HG03025 (cell line): ENCODE results near the gene LRRFIP1.
"Not testable (repeated sequence)": the region's sequence is repeated elsewhere in the genome, so short reads cannot be mapped to it uniquely, and the experiment has no call there.

Source experiments
- ATAC-seq: cut with Tn5 transposase; IDR thresholded peaks from one replicate; pipeline ENCODE4 v1.9.1; 2021; ENCODE audit warnings: mild to moderate bottlenecking, moderate library complexity; ENCODE audit not compliant: unreplicated experiment, low FRiP score

The LRRFIP1 gene

DNA sequence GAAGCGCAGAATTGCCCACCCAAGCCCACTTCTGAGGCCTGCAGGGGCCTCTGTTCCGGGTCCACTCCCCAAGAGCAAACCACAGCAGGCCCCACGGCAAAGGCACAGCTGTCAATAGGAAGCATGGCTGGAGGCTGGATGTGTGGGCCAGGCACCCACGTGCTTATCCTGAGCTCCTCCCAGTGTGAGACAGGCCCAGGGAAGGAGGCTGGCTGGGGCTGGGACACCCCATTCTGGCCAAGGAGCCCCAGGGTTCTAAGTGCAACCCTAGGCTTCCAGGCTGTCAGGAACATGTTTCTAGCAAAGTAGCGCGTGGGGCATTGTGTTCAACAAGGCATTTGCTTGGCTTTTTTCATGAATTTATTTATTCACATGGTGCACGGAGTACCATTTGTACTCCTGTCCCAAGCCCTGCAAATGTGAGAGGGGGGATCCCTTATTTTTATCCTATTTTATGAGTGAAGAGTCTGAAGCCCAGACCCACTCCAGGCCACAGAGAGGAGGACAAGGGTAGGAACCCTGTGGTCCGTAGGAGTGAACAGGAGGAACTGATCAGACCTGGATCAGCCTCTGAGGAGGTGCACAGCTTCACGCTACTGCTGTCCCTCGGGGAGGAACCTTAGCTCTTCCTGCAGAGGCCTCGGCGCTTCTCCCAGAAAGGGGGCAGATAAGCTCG, 30.7 kb upstream of the LRRFIP1 start:
- ATAC-seq = no peak

DNA sequence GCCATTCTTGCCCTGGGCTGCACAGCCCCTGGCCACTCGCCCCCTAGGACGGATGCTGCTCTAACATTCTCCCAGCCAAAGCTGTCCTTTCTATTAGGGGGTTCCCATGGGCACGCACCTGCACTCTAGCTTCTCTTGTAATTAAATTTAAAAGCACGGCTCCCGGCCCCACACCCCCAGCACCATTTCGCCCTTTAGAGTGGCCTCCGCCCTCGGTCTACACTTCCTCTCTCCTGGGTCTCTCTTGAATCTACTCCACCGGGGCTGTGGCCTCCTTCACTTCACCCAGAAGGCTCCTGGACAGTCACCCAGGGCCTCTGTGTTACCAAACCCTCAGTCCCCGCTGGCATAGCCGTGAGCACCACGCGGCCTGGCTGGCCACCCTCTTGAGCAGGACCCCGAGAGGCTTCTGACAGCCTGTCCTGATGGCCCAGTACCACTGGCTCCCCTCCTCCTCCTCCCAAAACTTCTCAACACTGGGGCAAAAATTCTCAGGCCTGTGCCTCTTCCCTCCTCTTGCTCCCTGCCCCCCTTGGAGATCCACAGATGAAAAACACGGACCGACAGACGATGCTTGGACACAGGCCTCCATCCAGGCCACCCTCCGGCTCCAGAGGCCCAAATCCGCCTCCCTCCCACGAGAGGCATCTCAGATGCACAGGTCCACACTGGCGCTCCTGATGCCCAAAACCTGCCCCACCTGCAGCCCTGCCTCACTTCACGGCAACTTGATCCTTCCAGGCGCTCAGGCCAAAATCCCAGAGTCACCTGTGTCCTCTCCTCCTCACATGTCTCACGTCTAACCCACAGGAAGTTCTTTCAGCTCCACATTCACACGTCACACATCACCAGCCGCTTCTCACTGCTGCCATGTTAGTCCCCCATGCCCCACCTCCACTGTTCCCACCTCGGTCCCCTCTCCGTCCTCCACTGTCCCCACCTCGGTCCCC, 29.9 kb upstream of the LRRFIP1 start:
- ATAC-seq = no peak

DNA sequence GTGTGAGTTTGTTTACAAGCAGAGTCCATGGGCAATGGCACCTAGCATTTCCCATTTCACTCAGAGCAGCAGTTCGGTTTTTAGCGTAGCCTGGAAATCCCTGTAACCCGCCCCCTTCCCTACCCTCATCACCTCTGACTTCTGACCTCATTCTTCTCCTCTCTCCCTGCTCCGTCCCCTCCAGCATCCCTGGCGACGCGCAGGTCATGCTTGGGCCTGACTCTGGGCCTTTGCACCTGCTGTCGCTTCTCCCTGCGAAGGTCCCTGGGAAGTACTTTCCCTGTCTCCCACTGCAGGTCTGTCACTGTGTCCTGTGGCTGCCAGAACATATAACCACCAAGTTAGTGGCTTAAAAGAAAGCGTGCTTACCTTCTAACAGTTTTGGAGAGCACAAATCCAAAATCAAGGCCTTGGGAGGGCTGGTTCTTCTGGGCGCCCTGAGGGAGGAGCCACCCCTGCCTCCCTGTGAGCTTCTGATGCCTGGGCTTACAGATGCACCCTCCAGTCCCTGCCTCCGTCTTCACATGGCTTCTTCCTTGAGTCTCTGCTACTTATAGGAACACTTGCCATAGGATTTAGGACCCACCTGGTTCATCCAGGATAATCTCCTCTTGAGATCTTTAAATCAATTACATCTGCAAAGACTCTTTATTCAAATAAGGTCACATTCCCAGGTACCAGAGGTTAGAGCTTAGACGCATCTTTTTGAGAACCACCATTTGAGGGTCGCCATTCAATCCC, 28.7 kb upstream of the LRRFIP1 start:
- ATAC-seq = no peak

DNA sequence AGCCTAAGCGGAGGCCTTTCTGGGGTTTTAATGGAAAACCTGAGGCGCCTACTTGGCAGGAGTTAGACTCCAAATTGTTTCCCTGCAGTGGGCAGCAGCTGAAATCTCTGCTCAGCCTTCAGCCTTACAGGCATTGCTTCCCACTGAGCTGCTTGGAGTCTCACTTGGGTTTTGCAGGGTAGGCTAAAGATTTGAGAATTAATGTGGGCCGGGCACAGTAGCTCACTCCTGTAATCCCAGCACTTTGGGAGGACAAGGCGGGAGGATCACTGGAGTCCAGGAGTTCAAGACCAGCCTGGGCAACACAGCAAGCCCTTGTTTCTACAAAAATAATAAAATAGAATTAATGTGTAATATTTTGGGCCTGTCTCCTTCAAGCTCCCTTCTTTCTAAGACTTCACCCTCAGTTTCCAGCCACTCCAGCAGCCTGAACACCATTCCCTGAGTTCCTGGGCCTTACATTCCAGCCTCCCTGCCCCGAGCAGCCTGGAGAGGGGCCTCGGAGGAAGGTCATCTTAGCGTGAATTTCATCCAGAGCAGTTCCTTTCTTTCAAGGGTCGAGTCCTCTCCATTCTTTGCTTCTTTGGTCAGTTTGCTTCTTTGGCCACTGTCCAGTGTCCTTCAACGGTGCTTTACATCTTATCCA, 27.8 kb upstream of the LRRFIP1 start:
- ATAC-seq = no peak

DNA sequence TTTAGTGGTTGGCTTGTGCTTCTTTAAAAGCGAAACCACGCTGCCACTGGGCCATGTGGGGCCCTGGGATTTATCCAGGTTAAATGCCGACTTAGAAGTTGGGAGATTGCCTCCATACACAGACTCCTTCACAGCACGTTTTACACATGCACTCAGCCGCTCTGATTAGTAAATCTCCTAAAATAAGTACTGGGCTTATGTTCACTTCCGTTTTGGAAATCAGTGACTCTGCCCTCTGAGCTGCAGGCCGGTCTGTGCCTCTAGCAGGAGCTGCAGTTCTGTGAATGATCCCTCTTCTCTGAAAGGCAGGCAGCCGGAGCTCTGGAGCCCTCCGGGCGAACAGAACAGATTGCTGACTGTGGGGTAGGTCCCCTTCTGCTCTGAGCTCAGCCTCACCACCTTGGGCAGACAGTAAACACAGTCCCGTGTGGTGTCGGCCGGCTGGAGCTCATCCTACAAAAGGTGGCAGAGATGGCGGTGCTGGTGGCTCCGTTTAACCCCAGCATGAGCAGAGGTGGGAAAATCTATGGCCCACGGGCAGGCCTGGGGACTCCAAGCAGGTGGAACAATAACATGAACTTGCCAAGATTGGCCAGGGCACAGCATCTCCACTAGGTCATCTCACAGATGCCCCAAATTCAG, 27.1 kb upstream of the LRRFIP1 start:
- no peak for ATAC-seq

DNA sequence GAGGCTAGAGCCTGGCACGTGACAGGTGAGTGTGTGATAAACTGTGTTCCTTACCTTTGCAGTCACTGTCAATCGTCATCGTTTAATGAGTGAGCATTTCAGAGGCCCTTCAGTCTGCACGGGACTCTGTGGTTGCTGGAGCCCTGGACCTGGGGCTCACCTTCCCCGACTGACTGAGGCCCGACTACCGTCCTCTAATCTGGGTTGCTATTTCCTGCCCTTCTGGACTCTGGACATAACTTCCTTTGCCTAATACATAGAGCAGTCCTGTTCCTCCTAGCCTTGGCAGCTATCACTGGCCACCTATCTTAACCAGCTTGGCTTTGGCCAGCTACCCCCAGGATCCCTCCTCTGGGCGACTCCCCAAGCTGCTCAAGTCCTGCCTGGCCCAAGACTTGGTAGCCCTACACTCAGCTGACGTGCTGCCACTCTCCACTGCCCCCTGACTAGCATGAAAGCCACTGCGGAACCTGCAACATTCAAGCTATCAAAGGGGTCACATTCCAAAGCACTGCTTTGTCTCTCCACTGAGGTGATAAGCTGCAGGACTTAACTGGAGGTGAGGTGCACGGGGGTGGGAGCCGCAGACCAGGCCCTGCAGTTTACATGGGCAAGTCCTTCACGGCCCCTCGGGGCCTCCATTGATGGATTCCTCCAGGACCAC, 25.8 kb upstream of the LRRFIP1 start:
- ATAC-seq = no peak

DNA sequence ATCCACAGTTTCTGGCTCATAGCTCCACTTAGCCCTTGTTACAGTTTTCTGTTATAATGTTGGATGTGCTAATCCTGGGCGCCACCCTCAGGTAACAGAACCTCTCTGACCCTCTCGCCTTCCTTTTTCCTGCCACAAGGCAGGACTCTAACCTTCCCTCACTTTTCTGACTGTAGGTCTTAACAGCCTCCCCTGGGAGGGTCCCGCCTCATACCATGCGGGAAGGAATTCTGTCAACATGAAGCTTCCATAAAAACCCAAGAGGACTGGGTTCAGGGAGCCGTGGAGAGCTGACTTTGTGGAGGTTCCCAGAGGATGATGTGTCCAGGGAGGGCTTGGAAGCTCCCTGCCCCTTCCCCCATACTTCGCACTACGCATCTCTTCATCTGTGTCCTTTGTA, 25.0 kb upstream of the LRRFIP1 start:
- ATAC-seq = no peak

DNA sequence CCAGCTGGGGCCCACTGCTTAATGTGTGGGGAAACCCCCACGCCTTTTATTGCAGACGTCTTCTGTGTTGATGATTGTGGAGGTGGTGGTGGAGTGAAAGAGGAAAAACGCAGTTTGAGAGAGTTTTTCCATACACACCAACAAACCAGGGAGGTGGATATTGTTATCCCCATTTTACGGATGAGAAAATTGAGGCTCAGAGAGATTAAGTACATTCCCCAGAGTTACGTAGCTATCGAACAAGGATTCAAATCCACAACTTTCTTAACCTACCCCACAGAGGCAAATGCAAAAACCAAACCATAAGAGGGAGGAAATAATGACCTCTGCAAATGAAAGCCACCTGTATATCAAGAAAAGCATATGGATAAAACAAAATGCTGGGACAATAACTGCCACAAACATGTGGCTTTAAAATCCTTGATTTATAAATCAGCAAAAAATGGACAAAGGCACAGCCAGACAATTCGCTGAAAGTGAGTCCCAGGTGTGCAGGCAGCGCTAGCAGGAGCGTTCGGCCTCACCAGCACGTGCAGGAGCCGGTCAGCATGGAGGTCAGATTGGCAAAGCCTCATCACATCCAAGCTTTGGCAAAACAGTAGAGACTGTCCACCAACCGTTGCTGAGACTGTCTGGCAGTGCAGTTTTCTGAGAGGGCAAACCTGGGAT, 24.2 kb upstream of the LRRFIP1 start:
- ATAC-seq = no peak

DNA sequence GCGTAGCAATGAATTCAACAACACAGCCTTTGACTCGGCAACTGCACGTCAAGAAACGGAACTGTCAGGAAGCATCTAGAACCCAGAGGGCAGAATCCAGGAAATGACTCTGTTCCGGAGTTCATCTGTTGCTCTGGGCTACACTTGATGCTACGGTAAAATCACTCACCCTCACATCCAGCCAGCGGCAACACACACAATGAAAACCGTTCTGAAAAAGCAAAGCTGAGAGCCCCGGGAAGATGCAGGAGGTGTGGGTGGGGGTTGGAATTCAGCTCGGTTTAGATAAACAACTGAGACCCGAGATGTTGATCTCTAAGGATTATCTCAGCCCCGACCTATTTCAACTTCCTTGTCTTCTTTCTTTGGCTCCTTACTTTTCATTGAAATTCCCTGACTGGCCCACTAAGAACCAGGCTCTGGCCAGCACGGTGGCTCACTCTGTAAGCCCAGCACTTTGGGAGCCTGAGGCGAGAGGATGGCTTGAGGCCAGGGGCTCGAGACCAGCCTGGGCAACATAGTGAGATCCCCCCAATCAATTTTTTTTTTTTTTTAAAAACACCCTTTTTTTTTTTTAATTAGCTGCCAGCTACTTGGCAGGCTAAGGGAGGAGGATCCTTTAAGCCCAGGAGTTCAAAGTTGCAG, 23.5 kb upstream of the LRRFIP1 start:
- ATAC-seq = no peak

DNA sequence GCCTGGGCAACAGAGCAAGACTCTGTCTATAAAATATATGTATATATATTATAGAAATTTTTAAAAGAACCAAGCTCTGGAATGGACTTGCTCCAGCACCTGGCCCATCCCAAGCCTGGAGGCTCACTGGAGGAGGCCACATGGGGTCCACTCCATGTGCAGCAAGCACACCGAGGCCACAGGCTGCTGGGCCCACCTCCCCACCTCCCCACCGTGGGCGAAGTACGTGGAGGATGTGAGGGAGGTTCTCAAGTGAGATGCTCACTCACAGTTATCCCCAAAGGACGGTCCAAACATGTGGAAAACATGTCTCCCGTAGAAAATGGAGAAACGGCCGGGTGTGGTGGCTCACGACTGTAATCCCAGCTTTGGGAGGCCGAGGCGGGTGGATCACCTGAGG, 23.0 kb upstream of the LRRFIP1 start:
- ATAC-seq = no peak

DNA sequence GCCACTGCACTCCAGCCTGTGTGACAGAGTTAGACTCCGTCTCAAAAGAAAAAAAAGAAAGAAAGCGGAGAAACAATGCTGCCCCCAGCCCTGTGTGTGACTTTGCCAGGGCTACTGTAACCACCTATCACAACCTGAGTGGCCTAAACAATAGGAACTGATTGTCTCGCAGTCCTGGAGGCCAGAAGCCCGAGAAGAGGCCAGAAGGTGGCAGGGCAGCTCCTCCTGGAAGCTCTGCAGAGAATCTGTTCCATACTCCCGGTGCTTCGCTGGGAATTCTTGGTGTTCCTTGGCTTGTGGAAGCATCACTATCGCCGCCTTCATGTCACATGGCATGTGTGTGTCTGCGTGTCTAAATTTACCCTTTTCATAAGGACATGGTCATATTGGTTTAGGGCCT, 22.4 kb upstream of the LRRFIP1 start:
- ATAC-seq = no peak

DNA sequence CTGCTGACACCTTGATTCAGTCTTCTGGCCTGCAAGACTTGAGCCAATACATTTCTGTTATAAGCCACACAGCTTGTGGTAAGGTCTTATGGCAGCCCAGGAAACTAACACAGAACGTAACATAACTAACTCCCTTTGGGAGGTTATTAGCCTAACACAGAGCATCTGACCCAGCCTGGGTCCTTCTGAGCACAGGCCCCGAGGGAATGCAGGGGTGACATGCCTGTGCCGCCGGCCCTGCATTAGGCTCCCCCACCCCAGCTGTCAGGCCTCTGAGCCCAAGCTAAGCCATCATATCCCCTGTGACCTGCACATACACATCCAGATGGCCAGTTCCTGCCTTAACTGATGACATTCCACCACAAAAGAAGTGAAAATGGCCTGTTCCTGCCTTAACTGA, 20.9 kb upstream of the LRRFIP1 start:
- not testable (repeated sequence) for ATAC-seq

DNA sequence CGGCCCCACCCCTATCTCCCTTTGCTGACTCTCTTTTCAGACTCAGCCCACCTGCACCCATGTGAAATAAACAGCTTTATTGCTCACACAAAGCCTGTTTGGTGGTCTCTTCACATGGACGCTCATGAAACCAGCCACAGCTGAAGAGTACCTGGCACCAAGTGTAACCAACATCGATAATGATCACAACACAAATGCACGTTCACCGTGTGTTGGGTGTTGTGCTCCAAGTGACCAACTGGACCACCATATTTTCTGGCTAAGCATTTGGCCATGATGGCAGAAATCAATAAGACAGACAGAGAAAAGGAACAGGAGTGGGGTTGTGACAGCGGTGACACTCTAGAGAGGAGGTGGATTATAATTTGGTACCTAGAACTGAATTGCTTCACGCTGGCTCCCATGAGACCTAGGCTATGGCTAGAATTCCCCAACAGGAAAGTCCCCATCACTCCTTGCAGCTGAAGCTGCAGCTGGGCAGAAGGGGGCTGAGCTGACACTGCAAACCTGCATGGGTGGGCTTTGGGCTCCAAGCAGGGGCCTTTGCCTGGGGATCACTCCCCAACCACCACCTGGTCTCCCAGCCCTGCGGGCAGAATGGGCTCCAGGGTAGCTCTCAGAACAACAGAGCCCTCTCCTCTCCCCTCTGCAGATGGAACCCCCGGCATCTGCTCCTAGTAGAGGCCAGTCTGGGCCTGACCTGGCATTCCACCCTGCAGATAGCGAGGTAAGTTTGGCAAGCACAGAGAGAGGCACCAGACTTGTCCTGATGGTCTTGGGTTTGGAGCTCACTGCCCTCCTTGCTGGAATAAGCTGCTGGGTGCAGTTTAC, 14.6 kb upstream of the LRRFIP1 start:
- ATAC-seq = no peak

DNA sequence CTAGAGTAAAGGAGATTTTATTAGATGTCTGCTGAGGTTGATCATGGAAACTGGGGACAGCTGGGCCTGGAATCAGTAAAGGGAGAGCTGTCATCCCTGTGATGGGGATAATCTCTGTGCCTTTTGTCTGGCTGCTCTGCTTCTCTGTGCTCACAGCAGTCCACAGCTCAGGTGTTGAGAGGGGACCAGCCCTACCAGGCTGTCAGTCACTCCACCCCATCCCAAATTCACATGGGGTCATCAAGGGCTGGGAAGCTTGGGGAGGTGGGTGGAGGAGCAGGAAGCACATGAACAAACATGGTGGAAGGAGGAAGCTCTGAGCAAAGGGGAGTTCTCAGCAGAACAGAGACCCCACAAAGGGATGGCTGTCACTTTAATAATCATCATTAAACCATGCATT, 13.7 kb upstream of the LRRFIP1 start:
- no peak for ATAC-seq

DNA sequence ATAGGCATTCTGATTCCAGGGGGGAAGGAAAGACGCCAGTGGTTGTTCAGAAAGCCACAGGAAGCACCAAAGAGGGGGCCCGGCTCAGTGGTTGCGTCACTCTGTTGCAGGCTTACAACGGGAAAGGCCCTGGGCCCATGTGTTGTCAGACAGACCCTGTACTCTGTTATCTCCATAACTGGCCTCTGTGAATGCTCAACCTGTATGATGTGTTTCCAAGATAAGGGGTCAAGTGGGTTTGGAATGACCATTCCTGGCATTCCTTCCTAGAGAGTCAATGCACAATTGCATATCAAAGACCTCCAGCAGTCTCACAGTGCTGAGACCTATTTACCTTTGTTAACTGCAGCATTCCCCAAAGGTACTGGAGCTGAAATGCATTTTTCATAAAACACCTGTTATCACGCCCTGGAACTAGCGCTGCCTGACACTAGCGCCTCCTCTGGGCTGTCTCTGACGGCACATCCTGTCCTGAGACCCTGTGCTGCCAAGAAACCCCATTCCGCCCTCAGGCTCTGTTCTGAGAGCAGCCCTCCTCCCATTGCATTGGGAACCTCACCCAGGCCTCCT, 13.2 kb upstream of the LRRFIP1 start:
- ATAC-seq = no peak

DNA sequence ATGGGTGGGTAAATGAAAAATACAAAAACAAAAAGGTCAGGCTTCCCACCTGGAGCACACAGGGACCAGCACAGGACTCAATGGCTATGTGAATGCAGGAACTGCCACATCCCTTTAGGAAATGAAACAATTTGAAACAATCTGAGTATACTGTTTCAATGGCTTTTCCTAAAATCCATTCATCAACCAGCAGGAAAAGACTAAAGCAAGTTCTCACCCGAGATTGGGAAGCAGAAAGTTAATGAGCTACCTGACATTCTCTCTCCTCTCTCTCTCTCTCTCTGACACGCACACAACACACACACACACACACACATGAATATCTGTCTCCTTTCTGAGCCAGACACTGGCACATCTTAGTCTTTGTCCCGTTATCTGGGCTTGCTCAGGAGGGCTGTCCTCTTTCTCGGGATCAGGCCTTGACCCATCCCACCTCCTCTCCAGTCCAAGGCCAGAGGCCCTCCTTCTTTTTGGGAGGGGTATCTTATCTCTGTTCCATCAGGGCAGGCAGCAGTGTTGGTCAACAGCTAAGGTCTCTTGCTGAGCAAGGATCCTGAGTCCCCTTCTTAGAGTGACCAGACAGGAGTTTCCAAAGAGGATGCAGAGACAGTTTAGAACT, 11.6 kb upstream of the LRRFIP1 start:
- ATAC-seq = no peak

DNA sequence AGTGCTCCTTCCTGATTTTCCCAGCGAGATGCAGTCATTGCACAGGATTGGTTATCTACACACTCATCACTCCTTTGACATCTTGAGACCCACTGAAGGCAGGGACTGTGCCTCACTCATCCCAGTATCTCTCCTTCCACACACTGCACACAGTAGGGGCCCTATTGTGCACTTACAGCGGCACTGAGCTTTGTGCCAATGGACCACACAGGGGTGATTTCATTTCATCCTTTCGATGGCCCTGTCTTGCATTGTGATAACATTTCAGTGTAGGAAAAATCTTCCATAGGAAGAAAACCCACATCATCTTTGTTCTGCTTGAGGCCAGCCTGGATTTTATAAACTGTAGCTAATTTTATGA, 11.0 kb upstream of the LRRFIP1 start:
- ATAC-seq = no peak
